Iris pigment epithelial cell (primary cell): ENCODE results near the gene PTGDR2.

ENCODE experiments used
- DNase-seq: peaks from one replicate; pipeline ENCODE4 v3.0.0-alpha.2; 2011; ENCODE audit warnings: low read depth

PTGDR2 gene

GRCh38 chr11:60858731-60859464, 3.1 kb upstream of the PTGDR2 start:
- DNase-seq: no peak

GRCh38 chr11:60858236-60858635, 2.5 kb upstream of the PTGDR2 start:
- DNase-seq: no peak

- peak; percentile 50 for DNase-seq
These were observed 1.9 kb upstream of the PTGDR2 start for GRCh38 chr11:60857378-60858232.

GRCh38 chr11:60854847-60855725, 664 bp downstream of the PTGDR2 start:
- DNase-seq: no peak

GRCh38 chr11:60854140-60854846, 1.5 kb downstream of the PTGDR2 start:
- DNase-seq: no peak

- DNase-seq: no peak
These were observed 2.5 kb downstream of the PTGDR2 start for GRCh38 chr11:60852982-60853950.

GRCh38 chr11:60852117-60852981, 3.4 kb downstream of the PTGDR2 start:
- DNase-seq: no peak

GRCh38 chr11:60851327-60852104, 4.2 kb downstream of the PTGDR2 start:
- no peak for DNase-seq

GRCh38 chr11:60849641-60850520, 5.9 kb downstream of the PTGDR2 start:
- no peak for DNase-seq

- no peak for DNase-seq
These were observed 7.0 kb downstream of the PTGDR2 start for GRCh38 chr11:60848714-60849151.

- DNase-seq: no peak
These were observed 7.9 kb downstream of the PTGDR2 start for GRCh38 chr11:60847896-60848295.

- DNase-seq: no peak
These were observed 8.5 kb downstream of the PTGDR2 start for GRCh38 chr11:60847281-60847680.

GRCh38 chr11:60845338-60845737, 10.4 kb downstream of the PTGDR2 start:
- no peak for DNase-seq

- peak; percentile 34 for DNase-seq
These were observed 10.9 kb downstream of the PTGDR2 start for GRCh38 chr11:60844870-60845221.

GRCh38 chr11:60844045-60844869, 11.5 kb downstream of the PTGDR2 start:
- peak; percentile 57 for DNase-seq

GRCh38 chr11:60842668-60843600, 12.8 kb downstream of the PTGDR2 start:
- peak; percentile 59 for DNase-seq
